ENCODE data around the gene CDK9.

The CDK9 gene

DNA sequence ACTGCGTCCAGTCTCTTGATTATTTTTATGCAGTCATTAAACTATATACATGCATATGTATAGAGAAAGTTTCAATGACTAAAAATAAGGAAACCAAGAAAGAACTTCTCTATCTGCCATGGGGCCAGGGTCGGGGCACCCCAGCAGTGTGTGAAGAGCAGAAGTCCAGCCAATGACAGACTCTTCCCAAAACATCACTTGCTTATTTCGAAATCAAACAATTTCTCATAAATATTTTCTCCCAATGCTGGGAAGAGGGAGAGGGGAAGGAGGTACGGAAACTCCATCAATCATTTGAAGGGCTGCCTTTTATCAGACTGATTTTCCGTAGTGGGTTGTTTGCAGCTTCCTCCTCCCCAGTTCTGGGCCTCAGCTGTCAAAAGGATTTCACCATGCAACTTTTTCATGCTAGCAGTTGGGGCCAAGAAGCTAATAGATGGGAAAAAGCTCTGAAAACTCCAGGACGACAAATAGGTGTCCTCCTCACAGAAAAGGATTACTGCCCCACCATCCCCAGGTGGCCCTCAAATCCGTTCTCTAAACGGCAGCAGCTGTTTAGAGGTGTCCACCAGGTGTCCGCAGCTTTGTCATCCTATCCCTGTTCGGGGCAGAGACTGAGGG lies 16.2 kb downstream of the CDK9 start:
- DNase-seq, result peak in 2 of 56 donors; percentile 18 to 46

DNA sequence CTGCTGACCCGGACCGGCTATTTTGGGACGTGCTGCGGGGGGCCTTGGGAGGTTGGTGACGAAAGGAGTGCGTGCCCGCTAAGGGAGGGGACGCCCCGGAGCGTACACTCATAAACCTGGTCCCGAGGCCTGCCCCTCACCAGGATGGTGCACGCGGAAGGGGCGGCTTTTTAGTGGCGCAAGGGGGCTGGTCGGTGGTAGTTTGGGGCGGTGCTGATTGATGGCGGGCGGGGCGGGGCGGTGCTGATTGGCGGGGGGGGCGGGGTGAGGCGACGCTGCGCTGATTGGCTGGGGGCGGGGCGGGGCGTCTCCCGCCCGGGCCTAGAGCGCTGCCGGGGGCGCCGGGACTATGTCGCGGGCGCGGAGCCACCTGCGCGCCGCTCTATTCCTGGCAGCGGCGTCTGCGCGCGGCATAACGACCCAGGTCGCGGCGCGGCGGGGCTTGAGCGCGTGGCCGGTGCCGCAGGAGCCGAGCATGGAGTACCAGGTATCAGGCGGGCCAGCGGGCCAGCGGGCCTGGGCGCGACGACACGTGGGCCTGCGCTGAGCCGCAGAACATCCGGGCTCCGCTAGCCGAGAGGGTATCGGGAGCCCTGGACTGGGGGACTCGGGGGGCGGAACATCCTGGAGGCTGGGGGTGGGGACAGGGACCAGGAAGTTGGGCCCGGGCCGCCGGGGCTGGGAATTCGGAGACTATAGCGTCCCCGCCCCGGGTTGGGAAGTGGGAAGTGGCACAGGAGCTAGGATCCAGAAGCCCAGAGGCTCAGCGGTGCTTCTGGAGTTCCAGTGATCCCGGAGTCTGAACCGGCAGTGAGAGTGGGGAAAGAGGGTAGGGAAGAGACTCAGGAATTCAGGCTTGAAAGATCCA lies 17.0 kb downstream of the CDK9 start, which contains the start of gene FPGS:
FPGS (plus strand) TSS at position 307 of the 868 bp plus-strand sequence; CDS start at position 350, 43 bp downstream.
- DNase-seq, result peak in 55 of 56 donors; percentile 36 to 93 (median 85)

DNA sequence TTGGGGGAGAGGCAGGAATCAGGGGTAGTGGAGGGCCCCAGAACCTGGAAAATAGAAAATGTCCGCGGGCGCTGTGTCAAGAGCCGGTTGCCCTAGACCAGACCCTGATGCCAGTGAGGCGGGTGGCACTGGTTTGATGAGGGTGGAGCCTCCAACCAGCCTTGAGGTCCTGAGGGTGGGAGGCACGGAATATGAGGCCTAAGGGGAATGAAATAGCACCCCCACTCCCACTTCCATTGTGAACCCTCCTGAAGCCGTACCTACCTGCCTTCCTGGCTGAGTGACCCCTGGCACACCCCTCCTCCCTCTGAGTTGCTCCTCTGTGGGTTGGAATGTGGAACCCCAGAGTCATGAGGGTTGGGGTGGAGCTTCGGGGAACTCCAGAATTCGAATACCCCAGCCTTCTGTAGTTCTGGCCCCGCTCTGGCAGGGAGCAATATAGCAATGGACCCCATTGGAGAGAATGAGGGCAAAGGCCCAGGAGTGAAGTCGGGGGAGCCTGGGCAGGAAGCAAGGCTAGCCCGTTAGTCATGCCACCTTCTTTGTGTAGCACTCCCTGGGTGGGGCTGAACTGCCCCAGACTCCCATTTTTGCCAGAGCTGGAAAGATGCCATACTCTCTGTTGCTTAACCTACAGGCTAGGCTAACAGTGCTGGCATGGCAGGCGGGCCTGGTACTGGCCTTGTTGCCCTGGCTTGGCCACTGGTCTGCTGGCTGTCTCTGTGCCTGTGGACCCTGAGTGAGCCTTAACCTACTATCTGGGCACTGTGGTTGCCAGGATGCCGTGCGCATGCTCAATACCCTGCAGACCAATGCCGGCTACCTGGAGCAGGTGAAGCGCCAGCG lies 17.9 kb downstream of the CDK9 start:
- no peak for DNase-seq

DNA sequence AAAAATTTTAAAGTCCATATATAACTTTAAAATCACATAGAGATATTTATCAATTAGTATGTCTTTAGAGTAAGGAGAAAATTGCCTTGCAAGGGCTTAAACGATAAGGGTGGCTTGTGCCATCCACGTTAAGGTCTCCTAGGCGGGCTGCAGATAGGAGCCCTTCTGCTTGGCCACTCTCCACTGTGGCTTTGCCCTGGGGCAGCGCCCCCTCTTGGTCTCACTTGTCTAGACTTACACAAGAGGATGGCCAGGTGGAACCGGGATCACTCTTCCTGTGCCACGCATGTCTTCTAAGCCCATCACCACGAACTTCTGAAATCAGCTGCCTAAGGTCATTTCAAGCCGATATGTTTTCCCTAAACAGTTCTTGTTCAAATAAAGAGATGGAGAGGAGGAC lies 19.8 kb downstream of the CDK9 start:
- DNase-seq, result peak in 1 of 56 donors; percentile 11

DNA sequence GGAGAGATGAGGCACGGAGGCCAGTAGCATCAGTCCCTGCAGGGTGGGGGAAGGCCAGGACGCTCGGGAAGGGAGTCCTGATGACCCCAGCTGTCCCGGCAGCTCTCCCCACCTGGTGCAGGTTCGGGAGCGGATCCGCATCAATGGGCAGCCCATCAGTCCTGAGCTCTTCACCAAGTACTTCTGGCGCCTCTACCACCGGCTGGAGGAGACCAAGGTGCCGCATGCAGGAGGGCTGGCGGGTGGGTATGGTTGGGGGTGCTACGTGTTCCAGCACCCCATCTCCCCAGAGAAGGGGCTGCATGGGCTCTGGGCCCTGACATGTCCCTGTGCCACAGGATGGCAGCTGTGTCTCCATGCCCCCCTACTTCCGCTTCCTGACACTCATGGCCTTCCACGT lies 21.0 kb downstream of the CDK9 start:
- DNase-seq, result no peak

DNA sequence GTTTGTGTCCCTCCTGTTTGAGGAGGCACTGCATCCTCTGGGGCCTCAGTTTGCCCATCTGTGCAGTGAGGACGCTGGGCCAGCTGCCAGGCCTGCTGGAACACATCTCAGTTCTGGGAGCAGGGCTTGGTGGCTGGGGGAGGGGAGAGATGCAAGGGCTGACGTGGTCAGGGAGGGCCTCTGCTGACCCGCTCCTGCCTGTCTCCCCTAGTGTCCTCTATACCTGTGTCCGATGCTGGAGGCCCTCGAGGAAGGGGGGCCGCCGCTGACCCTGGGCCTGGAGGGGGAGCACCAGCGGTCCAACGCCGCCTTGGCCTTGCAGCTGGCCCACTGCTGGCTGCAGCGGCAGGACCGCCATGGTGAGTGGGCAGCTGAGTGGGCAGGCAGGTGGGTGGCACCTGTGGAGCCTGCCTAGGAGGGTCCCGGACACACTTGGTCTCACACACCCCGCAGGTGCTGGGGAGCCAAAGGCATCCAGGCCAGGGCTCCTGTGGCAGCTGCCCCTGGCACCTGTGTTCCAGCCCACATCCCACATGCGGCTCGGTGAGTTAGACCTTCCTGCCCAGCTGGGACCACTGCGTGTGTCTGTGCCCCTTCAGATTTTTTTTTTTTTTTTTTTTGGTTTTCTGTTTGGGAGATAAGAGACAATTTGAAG lies 22.6 kb downstream of the CDK9 start:
- DNase-seq, result no peak

DNA sequence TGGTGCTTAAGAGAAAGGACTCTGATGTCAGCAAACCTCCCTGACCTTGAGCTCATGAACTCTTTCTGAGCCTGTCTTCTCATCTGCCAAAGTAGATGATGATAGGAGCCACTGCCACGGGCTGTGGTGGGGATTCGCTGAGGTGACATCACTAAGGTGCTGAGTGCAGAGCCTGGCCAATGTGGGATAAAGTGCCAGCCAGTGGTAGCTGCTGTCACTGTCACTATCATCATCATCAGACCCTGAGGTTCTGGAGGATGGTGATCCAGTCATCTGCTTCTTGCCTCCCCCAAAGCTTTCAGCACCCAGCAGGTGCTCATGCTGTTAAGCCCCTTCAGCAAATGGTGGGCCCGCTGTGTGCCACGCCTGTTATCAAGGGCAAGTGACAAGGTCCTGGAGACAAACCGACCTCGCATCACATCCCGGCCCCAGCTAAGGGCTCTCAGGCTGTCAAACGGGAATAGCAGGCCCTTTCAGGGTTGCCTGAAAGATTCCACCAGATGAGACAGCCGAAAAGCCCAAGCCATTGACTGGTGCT lies 23.2 kb downstream of the CDK9 start:
- no peak for DNase-seq

DNA sequence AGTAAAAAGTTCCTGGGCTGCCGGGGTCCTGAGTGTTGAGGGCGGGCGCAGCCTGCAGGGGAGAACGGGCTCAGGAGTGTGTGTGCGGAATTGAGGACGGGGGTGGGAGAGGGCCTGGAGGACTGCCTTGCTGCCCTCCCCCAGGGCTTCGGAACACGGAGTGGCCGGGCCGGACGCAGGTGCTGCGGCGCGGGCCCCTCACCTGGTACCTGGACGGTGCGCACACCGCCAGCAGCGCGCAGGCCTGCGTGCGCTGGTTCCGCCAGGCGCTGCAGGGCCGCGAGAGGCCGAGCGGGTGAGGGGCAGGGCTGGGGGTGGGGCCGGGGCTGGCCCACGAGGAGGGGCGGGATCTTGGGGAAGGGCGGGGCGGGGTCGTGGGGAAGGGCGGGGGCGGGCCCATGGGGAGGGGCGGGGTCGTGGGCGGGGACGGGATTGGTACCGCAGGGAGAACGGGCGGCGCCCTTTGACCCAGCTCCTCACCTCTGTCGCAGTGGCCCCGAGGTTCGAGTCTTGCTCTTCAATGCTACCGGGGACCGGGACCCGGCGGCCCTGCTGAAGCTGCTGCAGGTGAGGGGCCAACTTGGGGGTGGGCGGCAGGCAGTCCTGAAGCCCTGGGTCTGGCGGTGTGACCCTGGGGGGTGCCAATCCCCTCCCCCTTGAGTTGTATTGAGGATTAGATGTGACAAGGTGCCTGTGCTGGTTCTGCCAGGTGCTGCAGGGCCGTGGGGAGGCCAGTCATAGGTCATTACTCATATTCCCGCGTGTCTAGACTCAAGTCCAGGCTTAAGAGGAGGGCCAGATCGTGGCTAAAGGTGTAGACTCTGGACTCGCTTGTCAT lies 23.9 kb downstream of the CDK9 start:
- no peak for DNase-seq

DNA sequence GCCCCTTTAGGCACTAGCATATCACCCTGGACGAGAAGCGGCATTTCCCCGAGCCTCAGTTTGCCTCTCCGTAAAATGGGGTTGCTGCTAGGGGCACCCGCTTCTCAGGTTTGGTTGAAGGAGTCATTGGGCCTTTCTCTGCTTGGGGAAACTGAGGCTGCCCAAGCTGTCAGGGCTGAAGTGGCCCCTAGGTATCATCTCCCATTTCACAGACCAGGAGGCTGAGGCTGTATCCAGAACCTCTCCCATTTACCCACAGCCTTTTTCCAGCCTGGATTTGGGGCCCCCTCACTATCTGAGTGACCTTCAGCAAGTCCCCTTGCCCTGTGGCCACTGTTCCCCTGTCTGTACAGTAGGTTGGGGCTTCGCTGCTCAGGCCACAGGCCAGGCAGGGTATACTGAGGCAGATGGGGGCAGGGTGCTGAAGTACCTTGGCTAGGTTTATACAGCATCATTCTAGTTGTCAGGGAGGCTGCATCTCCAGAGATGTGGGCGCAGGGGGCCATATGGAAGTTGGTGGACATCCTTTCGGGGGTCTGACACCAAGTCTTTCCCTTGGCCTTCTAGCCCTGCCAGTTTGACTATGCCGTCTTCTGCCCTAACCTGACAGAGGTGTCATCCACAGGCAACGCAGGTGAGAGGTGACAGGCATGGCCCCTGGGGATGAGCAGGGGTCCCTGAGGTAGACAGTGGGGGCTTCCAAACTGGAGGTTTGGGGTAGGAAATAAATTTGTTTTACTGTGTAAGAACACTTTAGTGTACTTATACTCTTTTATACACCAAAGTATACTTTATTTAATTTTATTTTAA lies 24.7 kb downstream of the CDK9 start:
- no peak for DNase-seq

DNA sequence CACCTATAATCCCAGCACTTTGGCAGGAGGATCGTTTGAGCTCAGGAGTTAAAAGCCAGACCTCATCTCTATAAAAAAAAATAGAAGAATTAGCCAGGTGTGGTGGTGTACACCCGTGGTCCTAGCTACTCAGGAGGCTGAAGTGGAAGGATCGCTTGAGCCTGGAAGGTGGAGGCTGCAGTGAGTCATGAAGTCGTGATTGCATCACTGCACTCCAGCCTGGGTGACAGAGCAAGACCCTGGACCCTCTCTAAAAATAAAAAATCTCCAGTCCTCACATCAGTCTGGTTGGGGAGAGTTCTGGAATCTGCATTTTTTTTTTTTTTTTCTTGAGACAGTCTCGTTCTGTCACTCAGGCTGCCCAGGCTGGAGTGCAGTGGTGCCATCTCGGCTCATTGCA lies 26.2 kb downstream of the CDK9 start:
- no peak for DNase-seq

DNA sequence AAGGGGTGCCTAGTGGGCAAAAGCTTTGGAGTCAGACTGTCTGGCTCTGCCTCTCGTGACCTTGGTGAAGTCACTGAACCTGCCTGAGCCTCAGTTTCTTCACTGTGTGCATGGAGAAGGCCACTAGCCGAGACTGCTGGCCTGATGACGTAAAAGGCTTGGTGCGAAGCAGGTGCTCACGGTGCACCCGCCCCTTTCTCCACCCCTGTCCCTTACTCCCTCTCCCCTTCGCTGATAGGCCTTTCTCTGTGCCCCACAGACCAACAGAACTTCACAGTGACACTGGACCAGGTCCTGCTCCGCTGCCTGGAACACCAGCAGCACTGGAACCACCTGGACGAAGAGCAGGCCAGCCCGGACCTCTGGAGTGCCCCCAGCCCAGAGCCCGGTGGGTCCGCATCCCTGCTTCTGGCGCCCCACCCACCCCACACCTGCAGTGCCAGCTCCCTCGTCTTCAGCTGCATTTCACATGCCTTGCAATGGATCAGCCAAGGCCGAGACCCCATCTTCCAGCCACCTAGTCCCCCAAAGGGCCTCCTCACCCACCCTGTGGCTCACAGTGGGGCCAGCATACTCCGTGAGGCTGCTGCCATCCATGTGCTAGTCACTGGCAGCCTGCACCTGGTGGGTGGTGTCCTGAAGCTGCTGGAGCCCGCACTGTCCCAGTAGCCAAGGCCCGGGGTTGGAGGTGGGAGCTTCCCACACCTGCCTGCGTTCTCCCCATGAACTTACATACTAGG lies 27.3 kb downstream of the CDK9 start:
- no peak for DNase-seq

DNA sequence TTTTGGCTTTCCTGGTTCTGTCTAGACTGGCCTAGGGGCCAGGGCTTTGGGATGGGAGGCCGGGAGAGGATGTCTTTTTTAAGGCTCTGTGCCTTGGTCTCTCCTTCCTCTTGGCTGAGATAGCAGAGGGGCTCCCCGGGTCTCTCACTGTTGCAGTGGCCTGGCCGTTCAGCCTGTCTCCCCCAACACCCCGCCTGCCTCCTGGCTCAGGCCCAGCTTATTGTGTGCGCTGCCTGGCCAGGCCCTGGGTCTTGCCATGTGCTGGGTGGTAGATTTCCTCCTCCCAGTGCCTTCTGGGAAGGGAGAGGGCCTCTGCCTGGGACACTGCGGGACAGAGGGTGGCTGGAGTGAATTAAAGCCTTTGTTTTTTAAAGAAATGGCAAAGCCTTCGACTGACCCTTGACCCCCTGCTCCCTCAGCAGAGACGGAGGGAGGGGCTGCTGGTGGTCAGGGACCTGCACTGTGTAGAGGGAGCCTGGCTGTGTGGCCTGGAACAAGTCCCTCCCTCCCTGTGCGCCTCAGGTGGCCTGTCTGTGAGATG lies 27.9 kb downstream of the CDK9 start:
- DNase-seq, result no peak

DNA sequence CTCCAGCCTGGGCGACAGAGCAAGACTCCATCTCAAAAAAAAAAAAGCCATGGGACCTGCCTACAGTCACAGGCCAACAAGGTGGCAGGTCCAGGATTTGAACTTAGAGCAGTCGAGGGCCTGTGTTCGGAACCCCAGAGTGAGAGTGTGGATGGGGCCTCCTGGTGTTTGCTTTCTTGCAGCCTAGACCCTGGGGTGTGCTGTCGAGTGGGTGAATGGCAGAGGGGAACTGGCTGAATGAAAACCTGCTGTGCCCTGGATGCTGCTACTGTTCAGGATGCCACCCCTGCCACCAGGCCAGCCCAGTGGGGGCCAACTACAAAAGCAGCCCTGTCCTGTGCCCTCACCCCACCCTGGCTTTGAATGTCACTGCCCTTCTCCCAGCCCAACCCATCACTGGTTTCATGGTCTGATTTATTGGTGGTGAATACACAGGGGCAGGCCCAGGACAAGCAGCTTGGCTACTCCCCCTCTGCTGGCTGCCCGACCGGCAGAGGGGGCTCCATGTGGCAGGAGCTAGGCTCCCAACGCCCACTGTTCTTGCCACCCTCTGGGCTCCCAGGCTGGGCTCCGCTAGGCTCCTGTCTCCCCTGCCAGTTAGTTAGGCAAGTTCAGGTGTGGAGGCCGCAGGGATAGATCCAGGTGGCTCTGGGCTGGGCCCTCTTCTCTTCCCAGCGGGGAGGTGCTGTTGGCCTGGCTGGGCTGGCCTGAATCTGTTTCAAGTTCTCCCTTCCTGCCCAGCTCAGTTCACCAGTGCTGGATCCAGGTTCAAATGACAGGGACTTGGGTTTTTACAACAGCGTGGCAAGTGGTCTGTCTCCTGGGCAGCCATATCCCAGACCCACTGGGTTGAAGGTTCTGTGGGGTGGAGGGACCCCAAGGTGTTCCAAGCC lies 29.0 kb downstream of the CDK9 start:
- DNase-seq, result no peak

DNA sequence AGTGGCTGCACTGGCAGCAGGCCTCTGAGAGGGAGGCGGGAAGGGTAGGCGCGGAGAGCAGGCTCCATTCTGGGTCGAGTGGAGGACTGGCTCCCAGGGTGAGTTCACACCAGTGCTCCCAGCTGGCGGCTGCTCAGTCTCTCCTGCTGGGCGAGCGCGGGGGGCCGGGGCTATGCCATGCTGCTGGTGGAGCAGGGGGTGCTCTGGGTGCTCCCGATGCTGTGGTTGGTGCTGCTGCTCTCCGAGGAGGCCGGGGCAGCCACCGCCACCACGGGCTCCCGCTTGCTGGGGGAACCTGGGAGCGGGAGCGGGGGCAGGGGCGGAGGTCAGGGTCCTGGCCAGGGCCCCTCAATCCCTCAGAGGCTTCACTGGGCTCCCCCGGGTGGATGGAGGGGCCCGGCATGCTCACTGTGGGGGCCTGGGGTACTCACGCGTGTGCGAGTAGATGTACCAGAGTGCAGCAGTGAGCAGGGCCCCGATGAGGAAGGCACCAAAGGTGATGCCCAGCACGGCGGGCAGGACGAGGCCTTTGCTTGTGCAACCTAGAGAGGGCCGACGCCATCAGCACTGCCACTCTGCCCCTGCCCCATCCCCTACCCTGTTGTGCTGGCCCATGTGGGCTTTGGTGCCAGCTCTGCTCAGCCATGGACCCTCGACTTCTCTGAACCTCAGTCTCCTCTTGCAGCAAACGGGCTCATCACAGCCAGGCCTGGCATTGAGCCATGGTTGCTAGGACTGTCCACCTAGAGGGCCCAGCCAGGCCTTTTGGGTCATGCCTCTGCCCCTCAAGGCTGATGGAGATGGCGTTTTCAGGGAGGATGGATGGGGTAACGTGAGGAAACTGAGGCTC lies 29.9 kb downstream of the CDK9 start:
- no peak for DNase-seq

DNA sequence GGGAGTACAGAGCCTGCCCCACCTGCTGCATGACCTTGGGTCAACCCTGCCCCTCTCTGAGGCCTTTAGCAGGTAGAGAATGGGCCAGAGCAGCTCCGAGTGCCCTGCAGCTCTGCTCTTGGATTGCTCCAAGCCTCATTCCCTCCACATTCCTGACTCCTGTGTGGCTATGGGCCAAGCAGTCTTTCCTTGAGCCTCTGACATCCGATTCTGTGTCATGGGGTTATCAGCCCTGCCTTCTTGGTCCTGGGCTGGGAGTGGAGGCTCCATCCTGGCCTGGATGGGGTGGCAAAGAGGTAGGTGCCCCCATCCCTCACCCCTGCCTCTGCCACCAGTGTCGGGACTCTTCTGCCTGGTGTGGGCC lies 30.5 kb downstream of the CDK9 start:
- DNase-seq, result no peak

DNA sequence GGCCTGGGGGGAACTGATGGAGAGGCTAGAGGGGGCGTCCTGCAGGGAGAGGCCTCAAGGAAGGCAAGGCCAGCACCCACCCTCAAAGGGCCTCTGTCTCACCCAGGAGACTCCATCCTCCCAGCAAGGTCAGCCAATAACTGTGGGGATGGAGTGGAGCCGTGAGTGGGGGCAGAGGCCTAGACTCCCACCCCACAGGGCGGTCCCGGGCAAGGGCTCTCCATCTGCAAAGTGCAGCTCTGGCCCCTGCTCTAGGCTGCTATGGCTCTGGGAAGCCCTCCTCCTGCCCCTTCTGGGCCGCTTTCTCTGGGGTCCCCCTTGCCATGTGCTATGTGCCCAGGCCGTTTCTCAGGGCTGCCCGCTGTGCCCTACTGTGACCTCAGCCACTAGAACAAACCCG lies 30.9 kb downstream of the CDK9 start:
- DNase-seq, result no peak
